ACHN (cell line): ENCODE data around the gene AMN1.
"Not testable (repeated sequence)": the region's sequence is repeated elsewhere in the genome, so short reads cannot be mapped to it uniquely, and the experiment has no call there.

Experiments
- DNase-seq: peaks from one replicate; pipeline ENCODE4 v3.0.0-alpha.2; 2015
- in situ Hi-C: cut with HindIII; loops from 2 replicates; pipeline ENCODE4 v1.10.0; 2017; ENCODE audit warnings: low sequenced_read_pairs, low pct_ligation_motif_present, low pct_unique_long_range_greater_than_20kb

AMN1 gene

DNA sequence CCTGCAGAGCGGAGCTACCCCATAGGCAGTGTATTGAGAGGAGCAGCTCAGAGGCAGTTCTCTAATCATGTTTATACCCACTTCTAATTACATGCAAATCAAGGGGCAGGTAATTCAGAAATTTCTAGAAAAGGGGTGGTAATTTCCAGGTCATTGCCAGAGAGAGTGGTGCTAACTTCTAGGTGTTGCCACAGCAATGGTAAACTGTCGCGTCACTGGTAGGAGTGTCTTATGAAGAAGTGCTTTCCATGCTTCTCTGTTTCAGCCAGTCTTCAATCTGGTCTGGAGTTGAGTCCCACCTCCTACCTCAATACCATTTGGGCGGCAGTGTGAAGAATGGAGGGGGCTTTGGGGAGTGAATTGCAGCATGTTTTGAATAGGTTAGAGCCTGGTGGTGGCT lies 8.5 kb upstream of the AMN1 start:
- in situ Hi-C loops = no loop called here
- no peak for DNase-seq

- in situ Hi-C loops = no loop called here
- DNase-seq = peak; percentile 41
Measured at GRCh38 chr12:31736472-31736871, 7.7 kb upstream of the AMN1 start.

DNA sequence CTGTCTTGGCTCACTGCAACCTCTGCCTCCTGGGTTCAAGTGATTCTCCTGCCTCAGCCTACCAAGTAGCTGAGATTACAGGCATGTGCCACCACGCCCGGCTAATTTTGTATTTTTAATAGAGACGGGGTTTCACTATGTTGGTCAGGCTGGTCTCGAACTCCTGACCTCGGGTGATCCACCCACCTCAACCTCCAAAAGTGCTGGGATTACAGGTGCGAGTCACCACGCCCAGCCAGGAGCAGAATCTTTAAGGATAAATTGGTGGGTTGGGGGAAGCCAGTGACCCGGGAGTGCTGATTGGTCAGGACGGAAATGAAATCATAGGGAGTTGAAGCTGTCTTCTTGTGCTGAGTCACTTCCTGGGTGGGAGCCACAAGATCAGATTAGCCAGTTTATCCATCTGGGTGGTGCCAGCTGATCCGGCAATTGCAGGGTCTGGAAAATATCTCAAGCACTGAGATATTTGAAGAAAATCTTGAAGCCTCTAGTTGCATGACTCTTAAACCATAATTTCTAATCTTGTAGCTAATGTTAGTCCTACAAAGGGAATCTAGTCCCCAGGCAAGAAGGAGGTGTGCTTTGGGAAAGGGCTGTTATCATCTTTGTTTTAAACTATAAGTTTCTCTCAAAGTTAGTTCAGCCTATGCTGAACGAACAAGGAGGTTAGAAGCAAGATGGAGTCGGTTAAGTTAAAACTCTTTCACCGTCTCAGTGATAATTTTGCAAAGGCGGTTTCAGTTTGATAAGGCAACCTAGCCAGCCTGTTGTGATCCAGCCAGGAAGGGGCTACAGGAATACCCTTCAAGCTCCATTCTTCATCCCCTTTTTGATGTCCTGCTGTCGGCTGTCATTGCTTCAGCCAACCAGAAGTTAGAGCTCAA lies 5.0 kb upstream of the AMN1 start:
- peak; percentile 59 for DNase-seq

GRCh38 chr12:31732926-31733548 lies 4.2 kb upstream of the AMN1 start:
- peak; percentile 95 for DNase-seq
- in situ Hi-C loops = no loop called here

More for the DNA sequence above, 5.0 kb upstream of the AMN1 start:
- in situ Hi-C loops = not testable (repeated sequence)

DNA sequence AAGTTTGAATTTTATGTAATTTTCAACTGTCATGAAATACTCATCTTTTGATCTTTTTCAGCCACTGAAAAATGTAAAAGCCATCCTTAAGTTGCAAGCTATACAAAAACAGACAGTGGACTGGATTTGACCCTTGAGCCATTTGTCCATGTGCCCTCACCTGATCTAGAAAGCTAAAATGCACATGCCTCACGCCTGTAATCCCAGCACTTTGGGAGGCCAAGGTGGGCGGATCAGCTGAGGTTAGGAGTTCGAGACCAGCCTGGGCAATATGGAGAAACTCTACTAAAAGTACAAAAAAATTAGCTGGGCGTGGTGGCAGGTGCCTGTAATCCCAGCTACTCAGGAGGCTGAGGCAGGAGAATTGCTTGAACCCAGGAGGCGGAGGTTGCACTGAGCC lies 2.4 kb upstream of the AMN1 start:
- DNase-seq, in situ Hi-C loops: not testable (repeated sequence)

DNA sequence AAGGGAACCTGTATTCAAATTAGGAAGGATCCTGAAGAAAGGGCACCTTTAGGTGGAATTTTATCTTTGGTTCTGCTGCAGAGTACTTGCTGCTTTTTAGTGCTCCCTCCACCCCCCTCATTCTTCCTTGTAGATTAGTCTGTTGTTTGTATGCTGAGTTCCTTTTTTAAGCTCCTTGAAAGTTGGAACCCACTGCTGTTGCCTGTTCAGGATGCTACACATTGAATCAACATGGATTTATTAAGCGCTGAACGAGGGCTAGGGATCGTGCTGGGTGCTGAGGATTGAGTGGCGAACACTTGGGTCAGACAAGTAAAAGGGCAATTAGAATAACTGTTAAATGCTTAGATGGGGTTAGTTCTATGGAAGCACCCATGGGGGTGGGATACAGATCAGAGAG lies 884 bp upstream of the AMN1 start:
- in situ Hi-C loops = no loop called here
- no peak for DNase-seq

GRCh38 chr12:31728289-31728916 lies 418 bp downstream of the AMN1 start:
- DNase-seq = no peak
- in situ Hi-C loops = no loop called here

DNA sequence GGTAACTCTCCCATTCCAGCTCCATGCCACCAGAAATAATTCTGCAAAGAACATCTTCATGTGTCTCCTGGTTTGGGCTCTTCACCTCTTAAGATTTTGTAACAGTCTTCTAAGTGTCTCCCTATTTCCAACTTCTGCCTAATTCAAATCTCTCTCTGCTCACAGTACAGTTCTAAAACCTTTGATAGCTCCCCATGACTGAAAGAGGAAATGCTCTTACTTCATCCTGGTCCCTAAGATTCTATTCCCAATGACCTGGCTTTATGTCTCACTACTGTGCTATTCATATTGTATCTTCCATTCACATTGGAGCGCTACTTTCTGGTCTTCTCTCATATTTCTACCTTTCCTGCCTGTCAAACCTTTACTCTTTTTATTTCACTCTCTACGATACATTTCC lies 1.6 kb downstream of the AMN1 start:
- in situ Hi-C loops = no loop called here
- DNase-seq = no peak

DNA sequence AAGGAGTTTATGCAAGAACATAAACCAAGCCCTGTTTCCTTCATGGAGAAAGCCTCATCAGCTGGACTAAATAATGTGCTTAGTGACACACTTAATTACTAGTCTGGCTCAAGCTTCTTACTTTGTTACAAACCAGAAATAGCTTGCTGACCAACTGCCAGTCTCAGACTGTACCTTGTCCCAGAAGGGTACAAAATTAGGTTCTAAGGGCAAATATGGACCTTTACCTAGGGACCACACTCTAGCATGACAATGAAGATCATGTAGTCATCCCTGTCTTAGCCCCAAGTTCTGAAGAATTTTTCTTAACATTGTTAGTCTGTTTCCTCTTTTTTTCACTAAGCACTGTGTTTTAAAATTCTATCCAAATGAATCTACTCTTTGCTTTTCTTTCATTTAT lies 2.2 kb downstream of the AMN1 start:
- in situ Hi-C loops = no loop called here
- DNase-seq = no peak

- in situ Hi-C loops = no loop called here
- no peak for DNase-seq
Measured at GRCh38 chr12:31724557-31724956, 4.3 kb downstream of the AMN1 start.

DNA sequence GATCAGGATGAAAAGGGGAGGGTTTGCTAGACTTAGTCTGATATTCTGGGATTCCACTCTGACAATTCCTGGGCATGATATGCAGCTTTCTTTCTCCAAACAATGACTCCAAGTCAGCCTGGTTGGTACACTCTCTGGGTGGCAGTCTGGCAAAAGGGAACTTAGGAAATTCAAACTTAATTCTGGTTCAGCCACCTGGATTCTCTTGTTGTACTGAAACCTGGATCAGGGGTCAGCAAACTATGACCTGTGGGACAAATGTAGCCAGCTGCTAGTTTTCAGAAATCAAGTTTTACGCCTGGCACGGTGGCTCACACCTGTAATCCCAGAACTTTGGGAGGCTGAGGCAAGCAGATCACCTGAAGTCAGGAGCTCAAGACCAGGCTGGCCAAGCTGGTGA lies 6.2 kb downstream of the AMN1 start:
- no peak for DNase-seq
- in situ Hi-C loops = no loop called here

DNA sequence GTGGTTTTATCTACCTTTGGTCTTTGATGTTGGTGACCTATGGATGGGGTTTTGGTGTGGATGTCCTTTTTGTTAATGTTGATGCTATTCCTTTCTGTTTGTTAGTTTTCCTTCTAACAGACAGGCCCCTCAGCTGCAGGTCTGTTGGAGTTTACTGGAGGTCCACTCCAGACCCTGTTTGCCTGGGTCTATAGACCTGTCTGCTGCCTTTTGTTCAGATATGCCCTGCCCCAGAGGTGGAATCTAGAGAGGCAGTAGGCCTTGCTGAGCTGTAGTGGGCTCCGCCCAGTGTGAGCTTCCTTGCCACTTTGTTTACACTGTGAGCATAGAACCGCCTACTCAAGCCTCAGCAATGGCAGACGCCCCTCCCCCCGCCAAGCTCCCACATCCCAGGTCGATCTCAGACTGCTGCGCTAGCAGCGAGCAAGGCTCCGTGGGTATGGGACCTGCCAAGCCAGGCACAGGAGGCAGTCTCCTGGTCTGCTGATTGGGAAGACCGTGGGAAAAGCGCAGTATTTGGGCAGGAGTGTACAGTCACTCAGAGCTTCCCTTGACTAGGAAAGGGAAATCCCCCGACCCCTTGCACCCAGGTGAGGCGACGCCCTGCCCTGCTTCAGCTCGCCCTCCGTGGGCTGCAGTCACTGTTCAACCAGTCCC lies 10.2 kb downstream of the AMN1 start:
- DNase-seq = not testable (repeated sequence)

GRCh38 chr12:31716998-31717397 lies 11.8 kb downstream of the AMN1 start:
- DNase-seq, in situ Hi-C loops: not testable (repeated sequence)

More for the DNA sequence above, 10.2 kb downstream of the AMN1 start:
- in situ Hi-C loops = not testable (repeated sequence)

GRCh38 chr12:31715283-31715825 lies 13.5 kb downstream of the AMN1 start:
- in situ Hi-C loops = no loop called here
- no peak for DNase-seq

DNA sequence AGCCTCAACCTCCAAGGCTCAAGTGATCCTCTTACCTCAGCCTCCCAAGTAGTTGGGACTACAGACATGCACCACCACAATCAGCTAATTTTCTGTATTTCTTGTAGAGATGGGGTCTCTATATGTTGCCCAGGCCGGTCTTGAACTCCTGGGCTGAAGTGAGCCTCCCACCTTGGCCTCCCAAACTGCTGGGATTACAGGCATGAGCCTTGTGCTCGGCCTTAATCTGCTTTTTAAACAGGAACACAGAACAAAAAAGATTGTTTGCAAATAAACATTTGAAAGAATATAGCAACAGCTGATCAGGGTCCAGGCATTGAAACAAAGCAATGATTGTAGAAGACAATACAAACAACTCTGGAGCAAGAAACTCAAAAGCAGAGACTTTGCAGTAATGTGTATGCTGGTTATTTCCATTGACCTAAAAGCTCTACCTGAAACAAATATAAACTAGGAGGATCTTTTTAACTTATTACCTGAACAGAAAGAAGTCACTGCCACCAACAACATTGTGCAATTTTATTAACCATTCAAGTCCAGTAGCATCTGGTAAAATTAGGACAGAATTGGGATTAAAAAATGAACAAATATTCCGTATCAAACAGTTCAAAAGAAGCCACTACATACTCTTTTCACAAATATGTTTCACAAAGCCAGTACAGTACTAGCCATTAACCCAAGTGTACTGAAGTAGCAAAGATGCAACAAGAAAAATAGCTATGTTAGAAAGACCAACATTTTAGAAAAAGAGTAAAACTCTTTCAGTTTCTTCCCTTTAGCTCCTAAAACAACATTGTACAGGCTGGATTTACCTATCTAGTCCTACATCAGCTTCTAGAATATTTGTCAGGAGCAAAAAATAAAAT lies 14.2 kb downstream of the AMN1 start:
- in situ Hi-C loops = no loop called here
- no peak for DNase-seq

DNA sequence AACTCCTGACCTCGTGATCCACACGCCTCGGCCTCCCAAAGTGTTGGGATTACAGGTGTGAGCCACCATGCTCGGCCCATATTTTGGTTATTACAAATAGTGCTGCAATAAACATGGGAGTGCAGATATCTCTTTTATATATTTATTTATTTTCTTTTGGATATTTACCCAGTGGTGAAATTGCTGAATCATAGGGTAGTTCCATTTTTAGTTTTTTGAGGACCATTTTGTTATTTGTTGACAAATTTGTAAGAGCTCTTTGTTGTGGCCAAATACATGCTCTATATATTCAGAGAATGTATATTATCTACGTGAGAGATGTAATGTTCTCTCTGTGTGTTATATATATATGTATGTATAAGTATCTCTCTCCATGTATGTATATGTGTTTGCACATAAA lies 15.9 kb downstream of the AMN1 start:
- in situ Hi-C loops = no loop called here
- no peak for DNase-seq

- no peak for DNase-seq
- in situ Hi-C loops = no loop called here
Measured at GRCh38 chr12:31710021-31710818, 18.6 kb downstream of the AMN1 start.
